Measurements from ENCODE around the gene RPL7A.

GRCh38 chr9:133385452-133385851 lies 37.4 kb downstream of the RPL7A start:
- TF ChIP-seq EZH2 (IDR thresholded peaks at IDR 0.05; ENCODE audit: low read length, unreplicated experiment) (no peak), CTCF (conservative IDR thresholded peaks at IDR 0.05; ENCODE audit: low read depth, low read length) (no peak), EZH2phosphoT487 (IDR thresholded peaks at IDR 0.05; ENCODE audit: borderline replicate concordance, low read length) (no peak)
